ENCODE data around the gene NRG4.

DNA sequence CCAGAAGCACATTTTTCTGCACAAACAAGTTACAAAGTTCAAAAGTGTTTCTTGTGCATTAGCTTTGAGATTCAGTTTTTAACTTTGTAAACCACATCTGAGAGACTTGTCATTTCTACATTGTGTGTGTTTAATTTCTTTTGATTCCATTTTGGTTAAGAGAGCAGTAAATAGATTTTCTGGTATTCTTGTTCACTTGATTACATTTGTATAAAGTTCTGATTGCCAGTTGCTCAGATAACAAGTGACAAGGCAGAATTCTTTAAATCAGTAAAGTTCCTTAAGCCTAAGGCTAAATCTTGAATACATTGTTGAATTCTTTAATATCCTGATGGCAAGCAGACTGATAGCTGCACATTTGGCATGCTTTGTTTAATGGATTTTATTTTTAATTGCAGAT lies 111.6 kb downstream of the NRG4 start:
- TF ChIP-seq, protein P1, sequence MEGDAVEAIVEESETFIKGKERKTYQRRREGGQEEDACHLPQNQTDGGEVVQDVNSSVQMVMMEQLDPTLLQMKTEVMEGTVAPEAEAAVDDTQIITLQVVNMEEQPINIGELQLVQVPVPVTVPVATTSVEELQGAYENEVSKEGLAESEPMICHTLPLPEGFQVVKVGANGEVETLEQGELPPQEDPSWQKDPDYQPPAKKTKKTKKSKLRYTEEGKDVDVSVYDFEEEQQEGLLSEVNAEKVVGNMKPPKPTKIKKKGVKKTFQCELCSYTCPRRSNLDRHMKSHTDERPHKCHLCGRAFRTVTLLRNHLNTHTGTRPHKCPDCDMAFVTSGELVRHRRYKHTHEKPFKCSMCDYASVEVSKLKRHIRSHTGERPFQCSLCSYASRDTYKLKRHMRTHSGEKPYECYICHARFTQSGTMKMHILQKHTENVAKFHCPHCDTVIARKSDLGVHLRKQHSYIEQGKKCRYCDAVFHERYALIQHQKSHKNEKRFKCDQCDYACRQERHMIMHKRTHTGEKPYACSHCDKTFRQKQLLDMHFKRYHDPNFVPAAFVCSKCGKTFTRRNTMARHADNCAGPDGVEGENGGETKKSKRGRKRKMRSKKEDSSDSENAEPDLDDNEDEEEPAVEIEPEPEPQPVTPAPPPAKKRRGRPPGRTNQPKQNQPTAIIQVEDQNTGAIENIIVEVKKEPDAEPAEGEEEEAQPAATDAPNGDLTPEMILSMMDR (IDR thresholded peaks at IDR 0.05) = no peak
- no peak for TF ChIP-seq POLR2A (IDR thresholded peaks at IDR 0.05)
